Transverse colon (tissue), 4 donors: ENCODE measurements around the gene ETFDH.

Experiments
- CTCF ChIP-seq, 5 experiments: fragments of 200-600 bp in 3 of 5; fragments of 450-650 bp in 2 of 5; sonication (generic) in 3 of 5; IDR thresholded peaks; 1 replicate in 2 of 5; 2 replicates in 3 of 5; pipeline ENCODE4 v1.5.1; 2016 to 2017; ENCODE audit warnings: antibody characterized with exemption in 5 of 5, inconsistent platforms in 3 of 5, mild to moderate bottlenecking in 2 of 5, moderate library complexity in 1 of 5
- POLR2AphosphoS5 ChIP-seq, 3 donors: sonication (generic); formaldehyde crosslinking; IDR thresholded peaks; one replicate each; pipeline ENCODE4 v1.6.1; 2016; ENCODE audit warnings: antibody characterized with exemption in 3 of 3

- peak; percentile 38 to 54 (median 52) for TF ChIP-seq CTCF (IDR thresholded peaks at IDR 0.05)
- no peak for TF ChIP-seq POLR2AphosphoS5 (IDR thresholded peaks at IDR 0.05)
These were observed 4.4 kb upstream of the ETFDH start for GRCh38 chr4:158667651-158668198.
